ENCODE results near the gene DENND4A.
A peak's percentile ranks its signal among the peaks of the same experiment; 100 is the strongest.

DENND4A gene

GRCh38 chr15:65792138-65792987 lies at the start of gene DENND4A:
Gene DENND4A (minus strand): TSS chr15:65792293. CDS start chr15:65756450, 35,843 bp downstream.
- no peaks in the 10 kb centered on the region for H3K27me3 ChIP-seq (ENCODE audit: control insufficient read depth, insufficient read depth, low read length)
- H3K4me3 ChIP-seq (ENCODE audit: low read length), result peak within 1 kb of the TSS; percentile 94
- H3K27ac ChIP-seq (ENCODE audit: low read depth, low read length), result peak within 1 kb of the TSS; percentile 96
- H3K4me1 ChIP-seq (ENCODE audit: control insufficient read depth, insufficient read depth, low read length), result peaks cover 4% of the 10 kb centered on the region
- no peaks in the 10 kb centered on the region for H3K36me3 ChIP-seq (ENCODE audit: control insufficient read depth, insufficient read depth, low read length)
- H3K9ac ChIP-seq (ENCODE audit: low read length), result peak within 1 kb of the TSS; percentile 99

DNA sequence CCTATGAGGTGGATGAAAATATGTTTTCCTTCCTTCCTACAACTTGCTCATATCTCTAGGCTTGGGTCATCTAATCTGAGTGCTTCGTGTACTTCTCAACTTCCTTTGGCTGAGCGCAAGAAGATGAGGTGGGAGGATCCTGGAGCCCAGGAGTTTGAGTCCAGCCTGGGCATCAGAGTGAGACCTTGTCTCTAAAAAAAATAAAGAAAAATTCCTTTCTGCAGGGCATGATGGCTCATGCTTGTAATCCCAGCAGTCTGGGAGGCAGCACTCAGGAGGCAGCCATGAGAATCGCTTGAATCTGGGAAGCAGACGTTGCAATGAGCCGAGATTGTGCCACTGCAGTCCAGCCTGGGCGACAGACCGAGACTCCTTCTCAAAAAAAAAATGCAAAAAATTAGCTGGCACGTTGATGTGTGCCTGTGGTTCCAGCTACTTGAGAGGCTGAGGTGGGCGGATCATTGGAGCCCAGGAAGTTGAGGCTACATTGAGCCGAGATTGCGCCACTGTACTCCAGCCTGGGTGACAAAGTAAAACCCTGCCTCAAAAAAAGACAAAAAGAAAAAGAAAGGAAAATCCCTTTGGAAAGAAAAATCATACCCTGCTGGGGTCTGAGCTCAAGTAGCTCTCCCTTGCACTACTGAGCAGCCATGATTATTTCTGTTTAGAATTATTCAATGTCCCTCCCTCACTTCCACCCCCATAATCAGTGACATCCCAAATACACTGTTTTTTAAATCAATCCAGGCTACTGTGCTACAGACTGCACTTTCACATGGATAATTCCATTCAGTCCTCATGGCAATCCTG lies 49.2 kb upstream of the DENND4A start:
- Histone ChIP-seq H3K4me1 (ENCODE audit: control insufficient read depth, insufficient read depth, low read length) (no peaks in the 10 kb centered on the region), H3K27me3 (ENCODE audit: control insufficient read depth, insufficient read depth, low read length) (no peaks in the 10 kb centered on the region), H3K36me3 (ENCODE audit: control insufficient read depth, insufficient read depth, low read length) (no peaks in the 10 kb centered on the region), H3K4me3 (ENCODE audit: low read length) (no peak overlapping the region), H3K9ac (ENCODE audit: low read length) (no peak overlapping the region), H3K27ac (ENCODE audit: low read depth, low read length) (no peak overlapping the region)

GRCh38 chr15:65839985-65840384 lies 47.9 kb upstream of the DENND4A start:
- no peak overlapping the region for H3K27ac ChIP-seq (ENCODE audit: low read depth, low read length)
- H3K27me3 ChIP-seq (ENCODE audit: control insufficient read depth, insufficient read depth, low read length), result no peaks in the 10 kb centered on the region
- no peak overlapping the region for H3K4me3 ChIP-seq (ENCODE audit: low read length)
- peaks cover 3% of the 10 kb centered on the region for H3K4me1 ChIP-seq (ENCODE audit: control insufficient read depth, insufficient read depth, low read length)
- H3K9ac ChIP-seq (ENCODE audit: low read length), result no peak overlapping the region
- H3K36me3 ChIP-seq (ENCODE audit: control insufficient read depth, insufficient read depth, low read length), result no peaks in the 10 kb centered on the region

DNA sequence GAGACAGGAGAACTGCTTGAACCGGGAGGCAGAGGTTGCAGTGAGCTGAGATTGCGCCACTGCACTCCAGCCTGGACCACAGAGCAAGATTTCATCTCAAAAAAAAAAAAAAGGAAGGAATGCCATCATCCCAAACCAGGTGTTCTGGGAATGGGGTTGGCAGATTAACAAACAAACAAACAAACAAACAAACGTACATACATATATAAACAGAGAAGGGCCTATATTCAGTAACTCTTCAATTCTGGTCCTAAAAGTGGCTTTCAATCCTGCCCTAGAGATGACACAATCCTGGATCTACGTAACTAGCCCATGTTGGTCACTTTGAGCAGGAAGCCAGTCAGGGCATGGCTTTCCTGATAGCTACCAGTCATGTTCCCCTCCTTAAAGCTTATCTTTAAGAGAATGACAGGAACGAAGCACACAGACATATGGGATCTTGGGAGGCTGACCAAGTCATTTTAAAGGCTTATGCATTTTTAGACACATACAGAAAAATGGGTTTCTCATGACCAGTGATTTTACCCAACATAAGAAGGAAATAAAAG lies 47.3 kb upstream of the DENND4A start:
- no peak overlapping the region for H3K27ac ChIP-seq (ENCODE audit: low read depth, low read length)

DNA sequence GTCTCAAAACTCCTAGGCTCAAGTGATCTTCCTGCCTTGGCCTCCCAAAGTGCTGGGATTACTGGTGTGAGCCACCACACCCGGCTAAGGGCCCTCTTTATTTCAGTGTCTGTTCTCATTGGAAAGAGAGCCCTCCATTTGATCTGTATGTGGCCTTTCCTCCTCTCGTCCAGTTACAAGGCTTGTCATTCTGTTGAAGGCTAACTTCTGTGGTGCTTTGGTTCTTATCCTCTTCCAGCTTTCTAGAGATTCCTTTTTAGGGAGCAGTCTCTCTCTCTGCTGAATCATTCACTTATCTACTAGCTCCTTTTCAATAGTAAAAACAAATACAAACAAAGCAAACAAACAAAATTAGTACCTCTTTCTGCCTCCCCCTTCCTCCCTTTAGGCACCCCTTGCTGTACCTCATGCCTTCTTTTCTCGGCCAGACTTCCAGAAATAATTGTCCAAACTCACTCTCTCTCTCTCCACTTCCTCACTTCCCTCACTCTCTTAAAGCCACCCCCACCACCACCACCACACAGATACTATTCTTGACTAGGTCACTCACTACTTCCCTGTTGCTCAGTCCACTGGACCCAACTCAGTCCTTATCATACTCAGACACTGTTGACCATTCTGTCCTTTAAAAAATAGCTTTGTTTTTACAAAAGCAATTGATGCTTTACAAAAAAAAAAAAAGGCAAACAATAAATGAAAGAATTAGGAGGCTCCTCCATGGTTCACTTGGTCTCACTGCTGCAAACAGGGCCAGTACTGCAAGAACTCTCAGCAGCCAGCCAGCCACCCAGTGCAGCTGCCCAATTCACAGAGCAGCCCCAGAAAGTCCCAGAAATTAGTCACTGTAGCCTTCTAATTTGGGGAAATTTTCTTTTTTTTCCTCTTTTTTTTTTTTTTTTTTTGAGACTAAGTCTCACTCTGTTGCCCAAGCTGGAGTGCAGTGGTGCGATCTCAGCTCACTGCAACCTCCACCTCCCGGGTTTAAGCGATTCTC lies 45.5 kb upstream of the DENND4A start:
- H3K4me3 ChIP-seq (ENCODE audit: low read length), result no peak overlapping the region
- H3K27ac ChIP-seq (ENCODE audit: low read depth, low read length), result no peak overlapping the region
- H3K9ac ChIP-seq (ENCODE audit: low read length), result no peak overlapping the region
- no peaks in the 10 kb centered on the region for H3K27me3 ChIP-seq (ENCODE audit: control insufficient read depth, insufficient read depth, low read length)
- no peaks in the 10 kb centered on the region for H3K36me3 ChIP-seq (ENCODE audit: control insufficient read depth, insufficient read depth, low read length)
- peaks cover 9% of the 10 kb centered on the region for H3K4me1 ChIP-seq (ENCODE audit: control insufficient read depth, insufficient read depth, low read length)

More for the DNA sequence above, 47.3 kb upstream of the DENND4A start:
- peaks cover 5% of the 10 kb centered on the region for H3K4me1 ChIP-seq (ENCODE audit: control insufficient read depth, insufficient read depth, low read length)
- H3K9ac ChIP-seq (ENCODE audit: low read length), result no peak overlapping the region
- H3K36me3 ChIP-seq (ENCODE audit: control insufficient read depth, insufficient read depth, low read length), result no peaks in the 10 kb centered on the region
- no peak overlapping the region for H3K4me3 ChIP-seq (ENCODE audit: low read length)
- H3K27me3 ChIP-seq (ENCODE audit: control insufficient read depth, insufficient read depth, low read length), result no peaks in the 10 kb centered on the region

DNA sequence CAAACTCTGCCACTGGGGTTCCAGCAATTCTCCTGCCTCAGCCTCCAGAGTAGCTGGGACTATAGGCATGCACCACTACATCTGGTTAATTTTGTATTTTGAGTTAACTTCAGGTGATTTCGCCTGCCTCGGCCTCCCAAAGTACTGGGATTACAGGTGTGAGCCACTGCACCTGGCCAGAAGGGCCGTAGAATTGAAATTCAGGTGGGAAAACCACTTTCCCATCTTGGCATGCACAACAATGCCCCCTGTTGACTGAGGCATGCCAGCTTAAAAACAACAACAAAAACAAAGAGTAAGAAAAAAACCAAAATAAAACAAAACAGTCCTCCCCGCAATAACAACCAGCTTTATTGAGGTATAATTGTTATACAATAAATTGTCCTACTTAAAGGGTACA lies 44.6 kb upstream of the DENND4A start:
- Histone ChIP-seq H3K36me3 (ENCODE audit: control insufficient read depth, insufficient read depth, low read length) (no peaks in the 10 kb centered on the region), H3K27me3 (ENCODE audit: control insufficient read depth, insufficient read depth, low read length) (no peaks in the 10 kb centered on the region), H3K9ac (ENCODE audit: low read length) (no peak overlapping the region), H3K4me3 (ENCODE audit: low read length) (no peak overlapping the region), H3K4me1 (ENCODE audit: control insufficient read depth, insufficient read depth, low read length) (peaks cover 11% of the 10 kb centered on the region), H3K27ac (ENCODE audit: low read depth, low read length) (no peak overlapping the region)

GRCh38 chr15:65835447-65835846 lies 43.4 kb upstream of the DENND4A start:
- no peaks in the 10 kb centered on the region for H3K27me3 ChIP-seq (ENCODE audit: control insufficient read depth, insufficient read depth, low read length)
- H3K9ac ChIP-seq (ENCODE audit: low read length), result no peak overlapping the region
- H3K36me3 ChIP-seq (ENCODE audit: control insufficient read depth, insufficient read depth, low read length), result no peaks in the 10 kb centered on the region
- H3K27ac ChIP-seq (ENCODE audit: low read depth, low read length), result no peak overlapping the region
- peaks cover 11% of the 10 kb centered on the region for H3K4me1 ChIP-seq (ENCODE audit: control insufficient read depth, insufficient read depth, low read length)
- no peak overlapping the region for H3K4me3 ChIP-seq (ENCODE audit: low read length)

GRCh38 chr15:65834603-65835282 lies 42.6 kb upstream of the DENND4A start:
- Histone ChIP-seq H3K9ac (ENCODE audit: low read length) (no peak overlapping the region), H3K27me3 (ENCODE audit: control insufficient read depth, insufficient read depth, low read length) (no peaks in the 10 kb centered on the region), H3K36me3 (ENCODE audit: control insufficient read depth, insufficient read depth, low read length) (no peaks in the 10 kb centered on the region), H3K4me1 (ENCODE audit: control insufficient read depth, insufficient read depth, low read length) (peaks cover 11% of the 10 kb centered on the region), H3K4me3 (ENCODE audit: low read length) (no peak overlapping the region), H3K27ac (ENCODE audit: low read depth, low read length) (no peak overlapping the region)

DNA sequence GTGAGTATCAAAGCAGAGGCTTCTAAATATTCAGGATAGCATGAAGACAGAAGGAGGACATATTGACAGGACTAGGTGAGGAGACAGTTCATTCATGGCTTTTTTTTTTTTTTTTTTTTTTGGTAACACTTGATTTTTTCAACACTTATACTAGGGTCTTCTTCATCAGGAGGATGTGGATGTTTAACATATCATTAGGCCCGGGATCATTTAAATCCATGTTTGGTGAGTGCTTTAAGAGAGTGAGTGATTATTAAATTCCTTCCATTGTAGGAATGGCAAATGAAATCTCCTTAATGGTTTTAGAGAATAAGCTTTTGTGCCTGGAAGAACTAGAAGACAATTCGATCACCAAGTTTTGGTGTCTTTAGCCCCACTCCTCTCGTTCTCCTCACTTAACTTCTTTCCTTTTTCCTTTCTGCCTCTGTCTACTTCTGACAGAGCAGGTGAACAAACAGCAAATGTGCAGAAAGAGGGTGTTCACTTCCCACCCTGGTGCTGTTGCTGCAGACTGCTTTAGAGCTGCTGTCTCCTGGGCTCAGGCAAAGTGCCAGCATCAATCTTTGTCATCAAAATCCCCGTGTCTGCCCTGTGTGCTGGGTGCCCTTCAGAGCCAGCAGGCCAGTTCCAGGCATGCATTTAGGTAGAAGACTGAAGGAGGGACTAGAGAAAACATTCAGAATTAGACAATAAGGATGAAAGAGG lies 41.6 kb upstream of the DENND4A start:
- peak overlapping the region; percentile 72 for H3K27ac ChIP-seq (ENCODE audit: low read depth, low read length)
- H3K27me3 ChIP-seq (ENCODE audit: control insufficient read depth, insufficient read depth, low read length), result no peaks in the 10 kb centered on the region
- no peaks in the 10 kb centered on the region for H3K36me3 ChIP-seq (ENCODE audit: control insufficient read depth, insufficient read depth, low read length)
- H3K4me1 ChIP-seq (ENCODE audit: control insufficient read depth, insufficient read depth, low read length), result peaks cover 11% of the 10 kb centered on the region
- H3K9ac ChIP-seq (ENCODE audit: low read length), result no peak overlapping the region
- H3K4me3 ChIP-seq (ENCODE audit: low read length), result no peak overlapping the region

DNA sequence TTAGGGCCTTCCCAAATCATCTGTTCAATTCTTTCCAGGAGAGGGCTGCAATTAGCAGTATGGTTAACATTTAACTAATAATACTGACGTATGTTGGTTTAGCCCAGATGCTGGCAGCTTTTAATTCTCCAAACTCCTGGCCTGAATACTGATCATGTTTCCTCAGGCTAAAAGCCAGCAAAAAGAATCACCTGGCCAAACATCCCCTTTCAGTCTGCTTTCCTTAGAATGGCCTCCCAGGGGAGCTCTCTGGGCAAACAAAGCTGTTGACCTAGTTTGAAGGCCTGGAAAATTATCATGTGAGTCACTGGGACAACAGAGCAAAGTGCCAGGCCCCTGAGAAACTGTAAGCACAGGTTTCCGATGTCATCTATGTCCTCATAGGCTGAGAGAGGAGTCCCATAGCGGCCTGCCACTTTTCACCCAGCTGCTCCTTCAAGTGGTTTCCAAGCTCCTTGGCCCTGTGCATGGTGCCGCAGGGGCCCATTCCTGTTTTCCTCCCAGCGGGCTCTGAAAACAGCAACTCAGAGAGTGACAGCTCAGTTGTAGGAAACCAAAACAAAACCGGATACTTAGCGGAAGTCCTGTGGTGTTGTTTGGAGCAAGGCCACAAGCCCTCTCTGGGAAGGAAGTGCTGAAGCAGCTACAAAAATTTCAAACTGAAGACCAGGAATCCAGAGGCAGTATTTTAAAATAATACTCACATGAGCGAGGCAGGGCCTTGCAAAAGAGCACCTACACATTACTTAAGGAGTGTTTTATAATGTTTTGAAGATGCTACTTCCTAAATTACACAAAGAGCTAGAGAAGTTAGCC lies 40.7 kb upstream of the DENND4A start:
- H3K9ac ChIP-seq (ENCODE audit: low read length), result no peak overlapping the region

More for the DNA sequence above, 40.7 kb upstream of the DENND4A start:
- Histone ChIP-seq H3K27ac (ENCODE audit: low read depth, low read length) (peak overlapping the region; percentile 72), H3K4me3 (ENCODE audit: low read length) (peak overlapping the region; percentile 46), H3K4me1 (ENCODE audit: control insufficient read depth, insufficient read depth, low read length) (peaks cover 11% of the 10 kb centered on the region), H3K36me3 (ENCODE audit: control insufficient read depth, insufficient read depth, low read length) (no peaks in the 10 kb centered on the region), H3K27me3 (ENCODE audit: control insufficient read depth, insufficient read depth, low read length) (no peaks in the 10 kb centered on the region)

All from rectal smooth muscle tissue (tissue), 1 donor.